HG03342 (cell line): ENCODE results near the gene MID1.

ENCODE experiments used
- ATAC-seq: cut with Tn5 transposase; IDR thresholded peaks from one replicate; pipeline ENCODE4 v1.9.1; 2021; ENCODE audit warnings: mild to moderate bottlenecking, moderate library complexity; ENCODE audit not compliant: unreplicated experiment

Gene MID1

DNA sequence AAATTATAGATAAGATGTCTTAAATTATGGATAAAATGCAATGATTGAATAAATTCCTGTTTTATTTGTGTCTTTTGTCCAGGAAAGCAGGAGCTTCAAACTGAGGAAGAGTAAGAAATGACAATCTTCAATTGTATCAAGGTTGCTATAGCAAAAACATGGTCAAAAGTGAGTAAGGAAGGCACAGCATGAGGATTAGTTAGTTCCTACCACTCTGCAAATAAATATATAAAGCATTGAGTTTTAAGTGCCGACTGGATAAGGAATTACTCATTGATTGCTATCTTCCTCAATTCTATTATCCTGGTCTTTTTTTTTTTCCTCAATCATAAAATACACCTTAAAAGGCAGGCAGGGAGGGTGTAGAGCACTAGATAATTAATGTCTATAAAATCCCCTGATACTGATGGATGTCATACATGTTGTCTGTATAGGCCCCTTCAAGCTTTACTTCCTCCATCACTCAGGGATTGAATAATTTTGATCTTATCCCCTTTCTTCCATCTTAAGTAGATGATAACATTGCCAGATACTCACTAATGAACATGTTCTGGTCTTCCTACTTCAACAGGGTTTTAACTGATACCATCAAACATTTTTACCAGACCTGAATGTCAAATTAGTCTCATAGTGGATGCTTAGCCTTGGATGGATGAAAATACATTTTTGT lies 86.6 kb downstream of the MID1 start:
- ATAC-seq, result no peak

DNA sequence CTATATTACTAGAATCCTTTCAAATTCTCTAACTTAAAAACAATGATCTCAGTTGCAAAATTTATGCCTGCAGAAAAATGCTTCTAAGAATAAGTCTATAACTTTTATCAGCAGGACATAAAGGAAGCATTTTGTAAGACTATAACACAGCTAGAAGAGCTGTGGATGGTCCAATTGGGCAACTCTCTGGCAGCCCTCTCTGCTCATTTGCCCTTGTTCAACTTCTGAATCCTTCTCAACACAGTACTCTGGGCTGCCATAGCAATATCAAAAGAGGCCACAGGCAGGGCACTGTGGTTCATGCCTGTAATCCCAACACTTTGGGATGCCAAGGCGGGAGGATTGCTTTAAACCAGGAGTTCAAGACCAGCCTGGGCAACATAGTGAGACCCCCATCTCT lies 88.5 kb downstream of the MID1 start:
- ATAC-seq, result no peak

DNA sequence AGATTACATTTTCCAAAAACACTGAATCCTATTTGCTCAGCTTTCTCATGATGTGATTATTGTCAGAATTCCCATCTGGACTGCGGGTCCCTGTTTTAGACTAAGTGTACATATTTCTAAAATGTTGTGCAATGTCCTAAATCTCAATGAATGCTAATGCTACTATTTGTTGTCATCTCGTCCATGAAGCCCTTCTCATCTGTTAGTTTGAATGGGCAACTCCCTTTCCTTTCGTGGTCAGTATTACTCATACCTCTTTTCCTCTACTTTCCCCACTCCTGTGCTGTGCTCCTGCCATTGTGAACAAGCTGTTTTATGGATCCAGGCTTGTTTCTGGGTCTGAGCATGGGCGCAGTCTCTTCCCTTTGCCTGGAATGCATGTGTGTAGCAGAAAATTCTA lies 91.0 kb downstream of the MID1 start:
- ATAC-seq, result no peak

DNA sequence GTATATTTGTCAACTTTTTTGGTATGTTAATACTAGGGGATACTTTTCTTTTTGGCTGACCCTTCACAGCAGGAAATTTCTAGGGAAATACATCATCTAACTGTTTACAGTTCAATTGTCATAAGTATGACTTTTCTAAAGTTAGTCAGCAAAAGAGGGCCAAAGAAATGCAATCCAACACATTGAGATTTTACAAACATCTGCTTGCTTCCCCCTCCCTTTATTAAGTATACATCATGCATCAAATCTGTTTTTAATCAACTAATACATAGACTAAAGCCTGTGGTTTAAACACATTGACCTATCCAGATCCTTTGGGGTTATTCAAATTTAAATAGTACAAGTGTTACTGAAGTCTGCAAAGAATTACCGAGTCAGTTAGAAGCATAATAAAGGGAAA lies 93.9 kb downstream of the MID1 start:
- ATAC-seq, result no peak

DNA sequence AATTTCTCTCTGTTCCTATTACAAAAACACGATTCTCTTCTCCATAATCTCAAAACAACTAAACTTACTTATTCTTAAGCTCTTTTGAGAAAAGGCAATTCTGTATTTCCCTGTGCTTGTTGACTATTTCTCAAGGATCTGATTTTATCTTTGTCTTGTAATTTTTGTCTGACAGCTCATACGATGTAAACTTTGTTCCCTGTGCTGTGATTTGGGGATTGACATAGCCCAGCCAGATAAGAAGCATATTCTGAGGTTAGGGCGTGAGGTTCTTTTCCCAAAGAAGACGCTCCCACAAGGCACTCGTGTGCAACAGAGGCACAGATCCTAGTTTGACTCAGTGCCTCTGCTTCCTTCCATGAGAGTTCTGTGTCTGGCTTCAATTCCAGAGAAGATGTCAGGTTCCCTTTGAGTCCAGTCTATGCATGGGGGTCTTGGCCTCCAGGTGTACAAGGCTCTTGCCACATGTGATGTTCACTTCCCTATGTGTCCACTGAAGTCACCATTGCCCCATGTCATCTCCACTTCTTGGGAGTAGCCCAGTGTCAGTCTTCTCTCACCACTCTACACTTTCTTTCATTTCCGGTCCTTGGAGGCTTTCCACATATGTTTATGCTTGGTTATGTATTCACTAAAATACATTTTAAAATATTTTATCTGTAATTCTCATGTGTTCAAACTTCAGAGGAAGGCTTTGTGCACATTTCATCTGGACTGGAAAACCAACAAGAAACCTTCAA lies 94.8 kb downstream of the MID1 start:
- no peak for ATAC-seq

GRCh38 chrX:10524578-10524977 lies 95.8 kb downstream of the MID1 start:
- no peak for ATAC-seq

- ATAC-seq, result no peak
Observed at GRCh38 chrX:10519761-10520160, 100.6 kb downstream of the MID1 start.

DNA sequence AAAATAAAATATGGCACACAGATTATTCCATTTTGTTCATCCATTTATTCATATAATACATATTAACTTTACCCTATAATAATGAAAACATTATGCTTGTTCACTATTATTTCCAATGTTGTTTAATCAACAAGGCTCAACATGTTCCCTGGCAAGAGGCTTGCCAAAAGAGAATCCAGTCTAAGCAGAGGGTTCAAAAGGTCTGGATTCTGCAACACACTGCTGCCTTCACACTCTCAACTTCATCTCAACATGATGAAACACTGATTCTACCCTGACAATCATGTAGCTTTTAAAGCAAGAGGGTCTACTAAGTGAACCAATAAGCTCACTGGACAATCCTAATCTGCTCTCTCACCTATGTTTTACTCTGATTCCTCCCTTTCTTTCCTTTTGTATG lies 101.1 kb downstream of the MID1 start:
- no peak for ATAC-seq

DNA sequence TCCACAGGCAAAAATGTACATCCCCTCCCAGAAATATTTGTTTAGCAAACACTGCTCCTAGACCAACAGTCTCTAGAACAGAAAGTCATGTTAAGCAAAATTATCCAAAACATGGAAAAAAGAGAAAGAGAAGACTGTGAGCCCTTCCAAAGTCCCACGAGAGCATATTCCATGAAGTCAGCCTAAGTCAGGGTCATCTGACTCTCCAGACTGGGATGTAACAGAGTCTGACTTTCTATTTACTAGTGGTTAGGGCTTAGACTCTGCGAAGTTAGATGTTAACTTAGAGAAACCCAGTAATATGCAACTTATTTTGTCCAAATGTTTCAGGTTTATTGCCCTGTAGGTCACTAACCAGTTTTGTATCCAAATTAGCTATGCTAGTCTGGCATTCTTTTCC lies 102.3 kb downstream of the MID1 start:
- ATAC-seq, result no peak

DNA sequence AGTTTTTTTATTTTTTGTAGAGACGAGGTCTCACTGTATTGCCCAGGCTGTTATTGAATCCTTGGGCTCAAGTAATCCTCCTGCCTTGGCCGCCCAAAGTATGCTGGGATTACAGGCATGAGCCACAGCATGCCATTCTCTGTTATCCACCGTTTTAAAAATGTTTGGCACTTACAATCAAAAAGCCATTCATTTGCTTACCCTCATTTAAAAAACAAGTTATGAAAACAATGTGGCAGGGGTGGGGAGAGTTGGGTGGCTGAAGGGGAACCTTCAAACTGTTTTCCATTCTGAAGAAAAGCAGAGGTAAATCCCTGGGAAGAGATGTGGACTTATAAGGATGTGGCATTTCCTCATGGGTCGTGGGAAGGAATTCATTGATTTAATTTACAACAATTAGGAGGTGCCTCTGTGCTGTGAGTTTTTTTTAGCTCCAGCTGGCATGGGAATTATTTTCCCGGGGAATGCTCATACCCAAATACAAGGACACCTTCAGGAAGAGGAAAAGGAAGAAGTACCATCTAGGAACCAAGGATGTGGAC lies 103.5 kb downstream of the MID1 start:
- no peak for ATAC-seq

GRCh38 chrX:10514891-10515290 lies 105.5 kb downstream of the MID1 start:
- no peak for ATAC-seq

- no peak for ATAC-seq
Observed at GRCh38 chrX:10513974-10514373, 106.4 kb downstream of the MID1 start.

GRCh38 chrX:10512741-10513140 lies 107.6 kb downstream of the MID1 start:
- ATAC-seq, result no peak

DNA sequence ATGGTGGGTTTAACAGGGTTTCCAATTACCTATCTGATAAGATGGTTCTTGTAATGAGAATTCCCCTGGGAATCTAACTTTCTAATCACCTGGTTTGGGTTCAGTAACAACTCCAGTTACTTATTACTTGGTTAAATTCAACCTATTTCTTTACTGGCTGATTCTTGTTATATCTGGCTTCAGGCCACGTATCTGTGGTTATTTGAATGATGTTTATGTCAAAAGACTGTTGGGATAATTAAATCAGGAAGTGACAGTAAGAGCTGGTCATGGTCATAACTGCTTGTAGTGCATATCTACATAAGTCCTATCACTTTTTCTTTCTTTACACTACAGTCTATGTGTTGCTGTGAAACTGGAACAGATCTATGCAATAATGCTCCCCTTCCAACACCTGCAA lies 108.1 kb downstream of the MID1 start:
- no peak for ATAC-seq

DNA sequence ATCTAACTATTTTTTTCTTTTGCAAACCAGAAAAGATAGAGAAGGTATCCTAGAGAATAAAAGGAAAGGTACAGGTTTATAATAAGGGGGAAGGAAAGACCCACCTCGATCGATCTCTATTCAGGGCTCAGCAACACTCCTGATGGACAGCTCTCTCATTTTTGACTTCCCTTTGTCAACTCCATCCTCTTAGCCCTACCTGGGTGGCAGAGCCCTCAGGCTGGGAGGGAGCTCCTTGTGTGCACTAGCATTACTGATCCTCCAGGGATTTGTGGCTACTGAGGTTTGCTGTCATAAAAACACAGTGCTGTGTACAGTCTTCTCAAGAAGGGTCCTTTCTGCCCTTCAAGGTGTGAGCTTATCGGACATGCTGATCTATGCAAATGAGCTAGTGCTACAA lies 111.0 kb downstream of the MID1 start:
- no peak for ATAC-seq

GRCh38 chrX:10508891-10509290 lies 111.5 kb downstream of the MID1 start:
- ATAC-seq, result no peak

DNA sequence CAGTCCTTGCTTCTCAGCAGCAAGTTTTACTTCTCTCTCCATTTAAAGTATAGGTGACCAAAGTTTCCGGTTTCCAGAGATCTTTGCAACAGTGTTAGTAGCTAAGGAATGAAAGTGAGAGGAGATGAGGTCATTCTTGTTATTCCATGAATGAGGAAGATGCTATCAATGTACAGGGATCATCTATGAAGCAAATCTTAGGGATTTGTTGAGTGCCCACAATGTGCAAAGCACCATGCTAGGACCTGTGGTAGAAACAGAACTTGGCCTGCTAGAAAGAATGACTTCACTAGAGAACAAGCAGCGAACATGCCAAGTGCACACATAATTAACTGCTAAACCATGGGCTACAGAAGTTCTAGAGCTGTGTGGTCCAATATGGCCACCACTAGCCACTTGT lies 112.5 kb downstream of the MID1 start:
- ATAC-seq, result no peak

GRCh38 chrX:10507181-10507580 lies 113.2 kb downstream of the MID1 start:
- ATAC-seq, result no peak

DNA sequence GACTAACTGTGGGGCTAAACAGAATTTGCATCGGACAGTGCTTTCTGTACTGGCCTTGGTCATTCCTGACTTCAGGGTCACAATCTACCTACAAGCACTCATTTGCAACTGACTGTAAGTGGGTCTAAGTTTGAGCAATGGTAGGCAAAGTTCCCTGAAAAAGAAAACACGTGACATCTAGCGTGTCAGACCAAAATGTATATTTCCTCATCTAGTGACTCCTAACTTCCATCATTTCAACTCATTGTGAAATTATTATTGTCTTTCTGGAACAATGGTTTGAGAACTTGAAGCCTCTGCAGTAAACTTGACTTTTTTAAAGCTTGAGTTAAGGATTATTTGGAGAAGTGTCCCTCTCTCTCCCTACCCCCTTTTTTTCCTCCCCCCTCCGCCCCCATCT lies 113.6 kb downstream of the MID1 start:
- ATAC-seq, result no peak

- no peak for ATAC-seq
Observed at GRCh38 chrX:10505726-10506125, 114.7 kb downstream of the MID1 start.

DNA sequence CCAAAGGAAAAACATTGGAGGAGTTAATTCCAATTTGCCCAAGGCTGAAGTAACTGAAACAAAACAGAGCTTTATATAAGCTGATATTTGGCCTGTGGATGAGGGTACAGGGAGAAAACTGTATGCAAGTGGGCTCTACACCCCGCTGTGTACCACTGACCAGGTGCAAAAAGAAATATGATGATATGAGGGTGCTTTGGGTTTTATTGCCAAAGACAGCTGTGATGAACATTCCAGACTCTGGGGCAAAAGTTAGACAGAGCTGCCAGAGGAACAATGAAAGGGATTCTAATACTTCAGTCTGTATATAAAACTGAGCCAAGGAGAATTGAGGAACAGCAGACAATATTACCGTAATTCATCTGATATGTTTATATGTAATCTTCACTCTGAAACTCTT lies 117.4 kb downstream of the MID1 start:
- ATAC-seq, result no peak

- no peak for ATAC-seq
Observed at GRCh38 chrX:10501611-10502010, 118.8 kb downstream of the MID1 start.
